GM21515 (cell line): ENCODE measurements around the gene CX3CR1.
A peak's percentile ranks its signal among the peaks of the same experiment; 100 is the strongest.
"Not testable (repeated sequence)": the region's sequence is repeated elsewhere in the genome, so short reads cannot be mapped to it uniquely, and the experiment has no call there.

Source experiments
- ATAC-seq: cut with Tn5 transposase; IDR thresholded peaks from one replicate; pipeline ENCODE4 v1.9.1; 2021; ENCODE audit not compliant: unreplicated experiment

The CX3CR1 gene

GRCh38 chr3:39268549-39268900, 11.3 kb downstream of the CX3CR1 start:
- ATAC-seq = no peak

- no peak for ATAC-seq
Measured at GRCh38 chr3:39267631-39268548, 11.9 kb downstream of the CX3CR1 start.

DNA sequence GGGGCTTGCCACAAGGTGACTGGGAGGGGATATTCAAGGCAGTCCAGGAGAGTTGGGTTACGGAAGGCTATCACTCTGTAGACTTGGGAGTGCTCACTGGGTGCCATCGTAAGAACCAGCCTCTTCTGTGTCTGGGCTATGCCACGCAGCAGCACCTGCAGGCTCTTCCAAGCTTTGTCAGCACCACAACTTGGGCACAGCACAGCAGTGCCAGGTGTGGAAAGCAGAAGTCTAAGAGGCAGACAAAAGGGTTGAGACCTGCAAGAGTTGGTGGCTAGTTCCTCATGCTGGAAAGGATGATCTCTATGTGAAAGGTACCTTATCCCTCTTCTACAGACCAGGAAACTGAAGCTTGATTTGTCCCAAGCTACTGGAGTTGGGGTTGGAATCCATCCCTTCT, 15.8 kb downstream of the CX3CR1 start:
- no peak for ATAC-seq

DNA sequence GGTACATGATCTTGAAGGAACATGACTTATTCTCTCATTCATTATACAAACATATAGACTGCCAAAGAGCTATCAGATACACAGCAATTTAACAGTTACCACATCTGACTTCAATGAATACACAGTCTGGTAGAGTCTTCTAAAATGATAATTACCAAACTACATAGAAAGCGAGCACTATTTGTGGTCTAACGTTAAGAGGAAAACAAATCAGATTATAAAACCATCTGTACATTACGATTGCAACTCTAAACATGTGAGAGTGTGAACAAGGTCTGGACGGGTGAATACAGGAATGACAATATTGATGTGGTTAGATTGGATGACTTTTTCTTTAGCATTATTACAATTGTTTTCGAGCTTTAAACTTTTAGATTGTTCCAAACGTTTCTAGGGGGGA, 16.3 kb downstream of the CX3CR1 start:
- ATAC-seq = no peak

GRCh38 chr3:39262846-39263245, 17.0 kb downstream of the CX3CR1 start:
- ATAC-seq = no peak

GRCh38 chr3:39261726-39262125, 18.1 kb downstream of the CX3CR1 start:
- ATAC-seq = no peak

DNA sequence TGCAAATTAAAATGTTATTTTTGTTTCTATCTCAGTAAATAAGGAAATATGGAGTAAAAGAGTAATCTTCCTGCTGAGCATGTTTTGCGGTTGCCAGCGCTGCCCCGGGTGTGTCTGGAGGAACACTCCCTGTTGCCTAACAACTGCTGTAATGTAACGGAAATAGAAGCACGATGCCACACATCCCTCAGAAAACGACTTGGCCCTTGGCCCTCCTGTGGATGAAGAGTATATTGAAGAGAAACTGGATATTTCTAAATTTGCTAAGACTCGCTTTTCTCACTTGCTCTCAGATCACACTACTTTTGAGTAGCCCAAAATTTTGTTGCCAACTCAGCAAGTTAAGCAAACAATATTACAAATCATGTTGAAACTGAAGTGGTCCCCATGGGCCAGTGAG, 18.9 kb downstream of the CX3CR1 start:
- peak; percentile 54 for ATAC-seq

GRCh38 chr3:39260318-39260717, 19.5 kb downstream of the CX3CR1 start:
- ATAC-seq = no peak

- peak; percentile 99 for ATAC-seq
Measured at GRCh38 chr3:39255503-39256325, 24.1 kb downstream of the CX3CR1 start.

DNA sequence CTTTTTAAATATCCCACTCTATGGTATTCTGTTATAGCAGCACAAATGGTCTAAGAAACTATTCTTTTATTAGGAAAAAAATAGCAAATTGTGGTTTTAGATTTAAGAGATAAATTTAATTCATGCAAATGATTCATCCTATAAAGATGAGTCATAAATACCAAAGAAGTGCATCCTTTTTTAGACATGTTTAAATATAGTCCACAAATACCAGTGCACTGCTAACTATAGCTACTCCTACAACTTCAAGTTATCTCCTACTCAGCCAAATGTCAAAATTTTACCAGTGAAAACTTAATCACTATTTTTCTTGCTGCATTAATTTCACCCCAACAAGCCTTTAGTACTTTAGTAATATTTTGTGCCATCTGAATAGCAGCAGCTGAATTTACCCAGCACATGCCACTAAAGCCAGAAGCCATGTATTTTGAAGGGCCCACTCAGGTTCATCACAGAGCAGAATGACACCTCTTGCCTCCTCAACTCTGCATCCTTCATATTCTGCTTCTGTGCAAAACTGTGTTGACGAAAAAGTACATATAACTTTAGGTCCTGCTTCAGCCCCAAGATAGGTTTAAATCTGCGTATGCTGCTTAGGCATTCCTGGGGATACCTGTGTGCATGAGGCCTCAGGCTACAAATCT, 24.9 kb downstream of the CX3CR1 start:
- ATAC-seq = no peak

DNA sequence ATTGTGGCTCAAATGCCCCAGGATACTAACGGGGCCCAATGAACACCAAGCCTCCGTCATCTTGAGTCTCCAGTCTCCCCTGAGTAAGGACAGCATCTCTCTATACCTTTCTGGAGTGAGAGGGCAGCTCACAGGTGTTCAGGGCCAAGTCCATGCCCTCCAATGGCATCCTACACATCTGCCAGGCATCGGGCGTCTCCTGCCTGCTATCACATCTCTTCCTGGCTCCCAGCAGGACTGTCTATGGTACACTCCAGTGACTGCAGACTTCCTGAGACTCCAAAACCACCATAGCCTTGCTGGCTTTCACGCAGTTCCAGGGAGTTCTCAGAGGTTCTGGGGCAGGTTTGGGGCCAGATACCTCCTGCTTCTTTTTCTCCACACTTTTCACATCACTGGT, 28.3 kb downstream of the CX3CR1 start:
- no peak for ATAC-seq

DNA sequence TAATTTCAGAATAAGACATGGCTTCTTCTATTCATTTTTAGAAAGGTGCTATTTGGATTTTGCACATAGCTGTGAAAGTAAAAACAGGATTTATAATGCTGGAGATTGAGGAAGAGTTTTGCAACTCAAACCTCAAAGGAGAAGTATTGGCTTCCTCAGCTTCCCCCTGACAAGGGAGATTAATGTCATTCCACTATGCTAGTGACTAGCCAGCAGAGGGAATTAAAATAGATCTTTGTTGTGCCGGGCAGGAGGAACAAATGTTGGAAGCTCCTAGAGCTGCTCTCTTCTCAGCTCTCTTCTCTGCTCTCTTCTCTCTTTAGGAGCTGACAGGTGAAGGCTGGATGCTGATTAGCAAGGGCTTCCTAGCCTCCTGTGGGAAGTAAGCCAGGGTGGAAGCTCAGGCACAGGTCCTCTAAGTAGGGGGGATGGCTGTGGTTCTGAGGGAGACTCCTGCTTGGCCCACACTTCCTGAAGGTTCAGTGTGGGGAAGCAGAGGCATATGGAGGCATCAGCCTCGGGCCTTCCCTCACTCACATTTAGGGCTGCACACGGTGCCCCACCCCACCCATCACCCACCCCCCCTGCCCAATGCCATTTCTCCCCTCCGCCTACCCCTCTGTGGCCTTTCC, 29.6 kb downstream of the CX3CR1 start:
- ATAC-seq = no peak

DNA sequence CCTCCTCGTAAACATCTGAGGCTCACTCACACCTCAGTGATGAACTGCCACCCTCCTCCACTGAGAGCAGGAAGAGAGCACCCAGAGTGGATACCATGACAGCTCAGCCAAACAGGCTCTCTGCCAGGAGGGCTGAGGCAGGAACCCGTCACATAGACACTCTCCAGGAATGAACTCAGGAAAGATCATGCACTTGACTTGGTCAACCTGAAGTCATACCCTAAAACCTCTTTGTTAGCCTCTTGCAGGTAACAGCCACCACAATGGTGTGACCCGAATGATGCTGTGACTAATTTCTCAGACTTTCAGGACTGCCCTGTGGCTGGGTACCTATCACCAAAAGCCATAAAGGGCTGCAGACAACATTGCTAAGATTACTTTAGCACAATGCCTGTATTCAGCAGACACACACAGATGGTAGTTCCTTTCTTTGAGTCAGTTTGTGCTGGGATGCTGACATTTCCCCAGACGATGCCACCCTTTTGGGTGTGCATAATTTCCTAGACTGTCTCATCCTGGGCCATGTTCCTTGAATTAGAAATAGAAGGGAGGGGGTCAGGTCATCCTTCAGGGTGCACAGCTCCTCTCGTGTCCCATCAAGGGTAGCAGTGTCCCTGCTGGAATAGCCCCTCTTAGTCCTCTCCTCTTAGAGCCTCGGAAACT, 30.3 kb downstream of the CX3CR1 start:
- ATAC-seq = no peak

GRCh38 chr3:39241561-39241960, 38.3 kb downstream of the CX3CR1 start:
- no peak for ATAC-seq

GRCh38 chr3:39237027-39237426, 42.8 kb downstream of the CX3CR1 start:
- ATAC-seq = no peak

- ATAC-seq = no peak
Measured at GRCh38 chr3:39234651-39235050, 45.2 kb downstream of the CX3CR1 start.

DNA sequence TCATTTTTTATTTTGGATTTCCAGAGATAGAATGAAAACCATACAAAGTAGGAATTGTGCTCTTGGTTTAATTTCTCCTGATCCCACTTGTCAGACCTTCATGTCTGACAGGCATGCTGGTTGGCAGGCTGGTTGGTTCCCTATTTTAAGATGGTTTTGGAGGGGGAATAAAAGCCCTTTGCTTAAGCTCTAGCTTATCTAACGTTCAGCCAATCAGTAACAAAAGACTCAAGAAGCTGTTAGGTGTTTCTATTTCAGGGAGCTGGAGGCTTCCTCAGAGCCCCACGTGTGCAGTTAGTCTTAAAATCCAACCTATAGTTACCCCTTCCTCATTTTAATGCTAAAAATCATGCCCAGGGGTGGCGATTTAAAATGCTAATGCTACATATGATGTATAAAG, 47.0 kb downstream of the CX3CR1 start:
- ATAC-seq = no peak

- no peak for ATAC-seq
Measured at GRCh38 chr3:39230453-39230852, 49.4 kb downstream of the CX3CR1 start.

- no peak for ATAC-seq
Measured at GRCh38 chr3:39228496-39228895, 51.3 kb downstream of the CX3CR1 start.

GRCh38 chr3:39227596-39227995, 52.2 kb downstream of the CX3CR1 start:
- not testable (repeated sequence) for ATAC-seq
